Islet of Langerhans (tissue), 1 donor: Measurements from ENCODE around the gene AVP.
"Not testable (repeated sequence)": the region's sequence is repeated elsewhere in the genome, so short reads cannot be mapped to it uniquely, and the experiment has no call there.

ENCODE experiments used
- FAIRE-seq: peaks from one replicate; lab custom pipeline; 2011; peaks lifted over from hg19 to GRCh38; lab: Jason Lieb, UNC

Gene AVP

GRCh38 chr20:3084283-3084985 lies at the start of gene AVP:
TSS of gene AVP (minus strand) at chr20:3084724. CDS start at chr20:3084674, 50 bp downstream.
- FAIRE-seq = no peak

DNA sequence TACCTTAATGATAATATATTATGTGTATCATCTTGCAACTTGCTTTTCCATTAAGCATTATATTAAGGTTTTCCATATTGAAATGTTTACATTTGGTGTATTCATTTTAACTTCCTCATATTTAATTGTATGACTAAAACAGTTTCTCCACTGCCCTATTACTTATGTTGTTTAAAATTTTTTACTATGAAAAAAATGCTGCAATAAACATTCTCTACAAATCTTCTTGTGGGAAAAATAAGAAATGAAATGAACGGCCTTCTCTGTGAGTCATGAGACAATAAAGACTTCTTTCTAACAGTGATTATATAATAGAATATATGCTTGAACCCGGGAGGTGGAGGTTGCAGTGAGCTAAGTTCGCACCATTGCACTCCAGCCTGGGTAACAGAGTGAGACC lies 49.6 kb upstream of the AVP start:
- no peak for FAIRE-seq

DNA sequence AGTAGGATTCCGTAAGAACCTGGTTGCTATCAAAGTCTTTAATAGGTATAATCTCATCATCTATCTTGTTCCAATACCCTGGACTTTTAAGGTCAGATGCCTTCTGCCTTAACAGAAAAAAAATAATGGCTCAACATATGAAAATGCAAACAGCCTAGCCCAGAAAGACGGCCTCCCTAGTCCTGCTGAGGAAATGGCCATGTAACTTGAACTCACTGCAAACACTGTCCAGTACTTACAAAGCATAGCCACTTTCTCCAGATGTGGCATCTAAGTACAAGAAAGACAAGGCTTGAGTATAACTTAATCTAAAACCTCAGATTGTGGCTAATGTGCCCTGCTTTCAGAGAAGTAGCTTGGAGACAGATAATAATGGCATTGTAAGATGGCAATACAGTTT lies 48.6 kb upstream of the AVP start:
- FAIRE-seq = no peak

- no peak for FAIRE-seq
These were observed 45.6 kb upstream of the AVP start for GRCh38 chr20:3130051-3130600.

- no peak for FAIRE-seq
These were observed 44.6 kb upstream of the AVP start for GRCh38 chr20:3129094-3129493.

- no peak for FAIRE-seq
These were observed 43.9 kb upstream of the AVP start for GRCh38 chr20:3128275-3128984.

DNA sequence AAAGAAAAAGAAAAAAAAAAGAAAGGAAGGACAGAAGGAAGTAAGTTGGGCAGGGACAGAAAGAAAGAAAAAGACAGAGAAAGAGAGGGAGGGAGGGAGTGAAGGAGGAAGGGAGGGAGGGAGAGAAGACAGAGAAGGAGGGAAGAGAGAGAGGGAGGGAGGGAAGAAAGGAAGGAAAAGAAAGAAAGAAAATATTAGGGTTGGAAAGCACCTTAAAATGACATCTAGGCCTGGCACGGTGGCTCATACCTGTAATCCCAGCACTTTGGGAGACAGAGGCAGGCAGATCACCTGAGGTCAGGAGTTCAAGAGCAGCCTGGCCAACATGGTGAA lies 42.0 kb upstream of the AVP start:
- FAIRE-seq = no peak

DNA sequence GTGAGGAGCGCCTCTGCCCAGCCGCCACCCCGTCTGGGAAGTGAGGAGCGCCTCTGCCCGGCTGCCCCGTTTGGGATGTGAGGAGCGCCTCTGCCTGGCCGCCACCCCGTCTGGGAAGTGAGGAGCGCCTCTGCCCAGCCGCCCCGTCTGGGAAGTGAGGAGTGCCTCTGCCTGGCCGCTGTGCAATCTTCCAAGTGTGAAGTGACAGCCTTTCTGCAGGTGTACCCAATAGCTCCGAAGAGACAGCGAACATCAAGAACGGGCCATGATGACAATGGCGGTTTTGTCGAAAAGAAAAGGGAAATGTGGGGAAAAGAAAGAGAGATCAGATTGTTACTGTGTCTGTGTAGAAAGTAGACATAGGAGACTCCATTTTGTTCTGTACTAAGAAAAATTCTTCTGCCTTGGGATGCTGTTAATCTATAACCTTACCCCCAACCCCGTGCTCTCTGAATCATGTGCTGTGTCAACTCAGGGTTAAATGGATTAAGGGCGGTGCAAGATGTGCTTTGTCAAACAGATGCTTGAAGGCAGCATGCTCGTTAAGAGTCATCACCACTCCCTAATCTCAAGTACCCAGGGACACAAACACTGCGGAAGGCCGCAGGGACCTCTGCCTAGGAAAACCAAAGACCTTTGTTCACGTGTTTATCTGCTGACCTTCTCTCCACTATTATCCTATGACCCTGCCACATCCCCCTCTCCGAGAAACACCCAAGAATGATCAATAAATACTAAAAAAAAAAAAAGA lies 41.4 kb upstream of the AVP start:
- FAIRE-seq = not testable (repeated sequence)

DNA sequence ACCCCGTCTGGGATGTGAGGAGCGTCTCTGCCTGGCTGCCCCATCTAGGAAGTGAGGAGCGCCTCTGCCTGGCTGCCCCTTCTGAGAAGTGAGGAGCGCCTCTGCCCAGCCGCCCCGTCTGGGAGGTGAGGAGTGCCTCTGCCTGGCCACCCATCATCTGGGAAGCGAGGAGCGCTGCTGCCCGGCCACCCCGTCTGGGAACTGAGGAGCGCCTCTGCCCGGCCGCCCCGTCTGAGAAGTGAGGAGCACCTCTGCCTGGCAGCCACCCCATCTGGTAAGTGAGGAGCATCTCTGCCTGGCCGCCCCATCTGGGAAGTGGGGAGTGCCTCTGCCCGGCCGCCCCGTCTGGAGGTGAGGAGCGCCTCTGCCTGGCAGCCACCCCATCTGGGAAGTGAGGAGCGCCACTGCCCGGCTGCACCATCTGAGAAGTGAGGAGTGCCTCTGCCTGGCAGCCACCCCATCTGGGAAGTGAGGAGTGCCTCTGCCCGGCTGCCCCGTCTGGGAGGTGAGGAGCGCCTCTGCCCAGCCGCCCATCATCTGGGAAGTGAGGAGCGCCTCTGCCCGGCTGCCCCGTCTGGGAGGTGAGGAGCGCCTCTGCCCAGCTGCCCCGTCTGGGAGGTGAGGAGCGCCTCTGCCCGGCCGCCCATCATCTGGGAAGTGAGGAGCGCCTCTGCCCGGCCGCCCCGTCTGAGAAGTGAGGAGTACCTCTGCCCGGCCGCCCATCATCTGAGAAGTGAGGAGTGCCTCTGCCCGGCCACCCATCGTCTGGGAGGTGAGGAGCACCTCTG lies 40.4 kb upstream of the AVP start:
- not testable (repeated sequence) for FAIRE-seq

DNA sequence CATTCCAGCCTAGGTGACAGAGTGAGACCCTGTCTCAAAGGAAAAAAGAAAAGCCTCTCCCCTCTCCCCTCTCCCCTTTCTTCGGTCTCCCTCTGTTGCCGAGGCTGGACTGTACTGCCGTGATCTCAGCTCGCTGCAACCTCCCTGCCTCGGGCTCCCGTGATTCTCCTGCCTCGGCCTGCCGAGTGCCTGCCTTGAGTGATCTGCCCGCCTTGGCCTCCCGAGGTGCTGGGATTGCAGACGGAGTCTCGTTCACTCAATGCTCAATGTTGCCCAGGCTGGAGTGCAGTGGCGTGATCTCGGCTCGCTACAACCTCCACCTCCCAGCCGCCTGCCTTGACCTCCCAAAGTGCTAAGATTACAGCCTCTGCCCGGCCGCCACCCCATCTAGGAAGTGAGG lies 39.6 kb upstream of the AVP start:
- not testable (repeated sequence) for FAIRE-seq

GRCh38 chr20:3123542-3123941 lies 39.0 kb upstream of the AVP start:
- no peak for FAIRE-seq

DNA sequence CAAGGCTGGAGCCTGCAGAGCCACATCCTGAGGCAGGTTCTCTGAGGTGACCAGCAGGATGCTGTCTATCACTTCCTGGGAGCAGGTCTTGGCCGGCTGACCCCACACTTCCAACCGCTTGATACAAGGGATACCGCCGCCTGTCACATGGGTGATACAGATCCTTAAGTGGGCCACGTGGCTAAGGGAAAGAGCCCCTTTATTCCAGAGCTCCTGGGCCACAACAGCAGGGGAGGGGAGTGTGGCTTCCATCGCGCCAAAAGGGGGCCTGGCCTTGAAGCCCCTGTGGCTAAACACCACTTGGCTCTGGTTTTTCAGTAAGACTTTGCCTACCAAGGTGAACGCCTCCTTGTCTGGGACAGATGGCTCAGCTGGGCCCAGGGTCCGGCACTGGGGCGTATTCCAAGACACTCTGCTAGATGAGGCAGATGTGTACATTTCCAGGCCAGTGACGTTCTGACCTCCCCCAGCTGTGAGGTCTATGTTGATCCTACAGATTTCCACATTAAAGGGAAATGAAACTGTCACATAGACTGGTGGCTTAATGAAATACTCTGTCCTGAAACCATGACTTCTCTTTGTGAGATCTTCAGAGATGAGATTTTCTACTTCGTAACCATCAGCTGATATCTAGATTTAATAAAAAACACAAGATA lies 37.6 kb upstream of the AVP start:
- FAIRE-seq = no peak

GRCh38 chr20:3121271-3121911 lies 36.9 kb upstream of the AVP start:
- FAIRE-seq = no peak

GRCh38 chr20:3119044-3119443 lies 34.5 kb upstream of the AVP start:
- no peak for FAIRE-seq

DNA sequence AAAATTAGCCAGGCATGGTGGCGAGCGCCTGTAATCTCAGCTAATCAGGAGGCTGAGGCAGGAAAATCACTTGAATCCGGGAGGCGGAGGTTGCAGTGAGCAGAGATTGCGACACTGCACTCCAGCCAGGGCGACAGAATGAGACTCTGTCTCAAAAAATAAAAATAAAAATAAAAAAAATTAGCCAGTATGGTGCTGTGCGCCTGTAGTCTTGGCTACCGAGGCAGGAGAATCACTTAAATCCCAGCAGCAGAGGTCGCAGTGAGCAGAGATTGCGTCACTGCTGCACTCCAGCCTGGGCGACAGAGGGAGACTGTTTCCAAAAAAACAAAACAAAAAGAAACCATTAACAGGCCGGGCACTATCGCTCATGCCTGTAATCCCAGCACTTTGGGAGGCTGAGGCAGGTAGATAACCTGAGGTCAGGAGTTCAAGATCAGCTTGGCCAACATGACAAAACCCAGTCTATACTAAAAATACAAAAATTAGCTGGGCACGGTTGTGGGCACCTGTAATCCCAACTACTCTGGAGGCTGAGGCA lies 33.4 kb upstream of the AVP start:
- not testable (repeated sequence) for FAIRE-seq

- no peak for FAIRE-seq
These were observed 31.8 kb upstream of the AVP start for GRCh38 chr20:3116341-3116740.

GRCh38 chr20:3115190-3116107 lies 30.9 kb upstream of the AVP start:
- FAIRE-seq = peak; percentile 84

GRCh38 chr20:3111995-3112394 lies 27.5 kb upstream of the AVP start:
- FAIRE-seq = no peak

- no peak for FAIRE-seq
These were observed 27.0 kb upstream of the AVP start for GRCh38 chr20:3111507-3111906.
